K562 (cell line): ENCODE results near the gene ZNF333. TPM values are rescaled to one million over a fixed set of nuclear protein-coding genes. Genes with fewer than 3 reads are reported as not detected.

Experiments
- ATAC-seq: fragments of 200-7000 bp; cut with Tn5 transposase; 3 replicates; pipeline ENCODE4 v1.9.1; 2020; ENCODE audit warnings: moderate library complexity
- BruUV-seq: library from RNA; stranded (reverse); fragments of 400-500 nt; replicated peaks from 2 replicates; lab custom pipeline; 2021; lab: Mats Ljungman, UMichigan
- CTCF ChIA-PET: fragments of 300-600 bp; formaldehyde crosslinking; extraction: SDS; loops from one replicate; lab custom pipeline; 2021; ENCODE audit warnings: low intra/inter-chr PET ratio; lab: Yijun Ruan, JAX
- POLR2A ChIA-PET: fragments of 300-600, 350-650 bp; sonication (Branson Sonifier 250); formaldehyde crosslinking; extraction: SDS; loops from one replicate; lab custom pipeline; 2021; ENCODE audit warnings: antibody characterized with exemption, inconsistent platforms; lab: Yijun Ruan, JAX
- DNase-seq, 4 experiments: peaks; one replicate each; pipeline versions ENCODE4 v3.0.0 to v3.0.0-alpha.2; 2011 to 2018; ENCODE audit warnings: low spot score in 3 of 4, mixed read lengths in 3 of 4; ENCODE audit errors: extremely low read depth in 1 of 4
- FAIRE-seq: peaks from 2 replicates; lab custom pipeline; 2011; peaks lifted over from hg19 to GRCh38; lab: Jason Lieb, UNC
- H2AFZ ChIP-seq: 2 replicates; pipeline ENCODE4 v1.6.0; 2011; ENCODE audit warnings: low read depth, low read length, control low read depth, inconsistent platforms
- H3K27ac ChIP-seq: fragments of 200-600 bp; 3 replicates; pipeline ENCODE4 v1.8.0; 2011; ENCODE audit warnings: low read depth, mild to moderate bottlenecking, control low read depth, inconsistent platforms, low read length, moderate library complexity, mixed read lengths; ENCODE audit errors: extremely low read depth
- H3K27me3 ChIP-seq, 2 experiments: fragments of 300-600 bp in 1 of 2; 2 replicates in 1 of 2; 3 replicates in 1 of 2; pipeline versions ENCODE4 v1.6.0 to v1.8.0; 2011; ENCODE audit warnings: inconsistent platforms in 2 of 2, low read length in 2 of 2, mild to moderate bottlenecking in 1 of 2, mixed read lengths in 1 of 2, moderate library complexity in 1 of 2; ENCODE audit not compliant: control insufficient read depth in 2 of 2, insufficient read depth in 2 of 2
- H3K36me3 ChIP-seq: fragments of 300-600 bp; 3 replicates; pipeline ENCODE4 v1.8.0; 2011; ENCODE audit warnings: mild to moderate bottlenecking, low read length, inconsistent platforms; ENCODE audit not compliant: control insufficient read depth, insufficient read depth
- H3K4me1 ChIP-seq, 2 experiments: fragments of 200-600 bp in 1 of 2; replicated peaks in 1 of 2; 2 replicates in 1 of 2; 3 replicates in 1 of 2; pipeline versions ENCODE4 v1.5.1 to v1.8.0; 2011; ENCODE audit warnings: inconsistent platforms in 2 of 2, low read length in 2 of 2, mild to moderate bottlenecking in 1 of 2, mixed read lengths in 1 of 2, moderate library complexity in 1 of 2; ENCODE audit not compliant: control insufficient read depth in 2 of 2, insufficient read depth in 2 of 2
- H3K4me2 ChIP-seq: 2 replicates; pipeline ENCODE4 v1.6.1; 2011; ENCODE audit warnings: low read length, control low read depth, inconsistent platforms, mixed read lengths; ENCODE audit not compliant: insufficient read depth
- H3K4me3 ChIP-seq: fragments of 200-600 bp; sonication (generic), shearing (Covaris generic); 2 replicates; pipeline ENCODE4 v1.5.1; 2016; ENCODE audit warnings: control low read depth, inconsistent platforms
- H3K79me2 ChIP-seq: fragments of 200-600 bp; 3 replicates; pipeline ENCODE4 v1.8.0; 2011; ENCODE audit warnings: low read length, inconsistent platforms; ENCODE audit not compliant: control insufficient read depth, insufficient read depth
- H3K9ac ChIP-seq, 2 experiments: 2 replicates each; pipeline versions ENCODE4 v1.6.0 to v1.6.1; 2011; ENCODE audit warnings: low read depth in 2 of 2, low read length in 2 of 2, control low read depth in 1 of 2, inconsistent platforms in 1 of 2, mild to moderate bottlenecking in 1 of 2, mixed read lengths in 1 of 2; ENCODE audit not compliant: insufficient read depth in 1 of 2
- H3K9me1 ChIP-seq: one replicate; pipeline ENCODE4 v1.6.0; 2011; ENCODE audit warnings: inconsistent platforms, mild to moderate bottlenecking, low read length, moderate library complexity; ENCODE audit not compliant: control insufficient read depth, insufficient read depth
- H3K9me3 ChIP-seq: replicated peaks from 2 replicates; pipeline ENCODE4 v1.5.1; 2011; ENCODE audit warnings: low read depth, low read length, inconsistent platforms; ENCODE audit not compliant: control insufficient read depth, insufficient read depth
- H4K20me1 ChIP-seq: replicated peaks from 2 replicates; pipeline ENCODE4 v1.6.1; 2011; ENCODE audit warnings: low read length, inconsistent platforms, mixed read lengths; ENCODE audit not compliant: control insufficient read depth, insufficient read depth
- ERF ChIP-seq: fragments of 450-650 bp; formaldehyde crosslinking; IDR thresholded peaks from 2 replicates; pipeline ENCODE4 v1.4.0; 2020; ENCODE audit warnings: mild to moderate bottlenecking, mixed read lengths
- POLR2AphosphoS2 ChIP-seq: IDR thresholded peaks from 2 replicates; pipeline ENCODE4 v1.6.1; 2012; ENCODE audit warnings: low read length, improper control_type of control experiment
- PRDM10 ChIP-seq: fragments of 450-650 bp; IDR thresholded peaks from 2 replicates; pipeline ENCODE4 v1.6.1; 2018; ENCODE audit not compliant: partially characterized antibody
- ZBTB8A ChIP-seq: fragments of 450-650 bp; IDR thresholded peaks from 2 replicates; pipeline ENCODE4 v1.6.1; 2018; ENCODE audit warnings: mild to moderate bottlenecking, moderate library complexity; ENCODE audit not compliant: partially characterized antibody
- WGBS: fragments of 100-300 bp; shearing (Covaris generic); methylation state at CpG from one replicate; pipeline ENCODE4 v1.1.6; 2016; ENCODE audit warnings: low coverage, mixed read lengths; ENCODE audit not compliant: insufficient coverage; ENCODE audit errors: missing lambda C conversion rate; 5-methylcytosine and 5-hydroxymethylcytosine counted together
- in situ Hi-C: fragments of 300-500 bp; cut with MboI; formaldehyde crosslinking; loops from 4 replicates; pipeline ENCODE4 v1.15.0; 2018; ENCODE audit warnings: inconsistent platforms, mixed read lengths
- intact Hi-C: fragments of 100-400 bp; cut with micrococcal nuclease; formaldehyde crosslinking; loops from 2 replicates; pipeline ENCODE4 v1.14.2; 2022
- polyA plus RNA-seq, 8 experiments: library from polyadenylated mRNA; depleted of rRNA in 4 of 8; stranded (reverse) in 5 of 8; unstranded in 3 of 8; fragments of >200 nt; fragmentation: Nextera tagmentation in 2 of 8; fragmentation: Illumina TruSeq in 1 of 8; extraction: Ambion mirVana in 2 of 8; extraction: Trizol in 1 of 8; gene quantifications; 2 replicates each; pipeline versions ENCODE4 v1.2.1 to v1.2.3, GENCODE V29; 2011 to 2014; ENCODE audit warnings: inconsistent platforms in 1 of 8, missing spikeins in 1 of 8
- total RNA-seq, 7 experiments: library from RNA; depleted of rRNA in 6 of 7; stranded (reverse); fragments of >200 nt in 6 of 7; fragmentation: Illumina TruSeq in 2 of 7; extraction: Trizol in 2 of 7; gene quantifications; 2 replicates each; pipeline versions ENCODE4 v1.2.1 to v1.2.3, GENCODE V29; 2011 to 2021; ENCODE audit warnings: low replicate concordance in 1 of 7

ZNF333 gene
- total and polyA plus RNA-seq, 9 of the 15 experiments (the other 6 are each of a cell fraction or from before 2014, with no cell fraction given) = 2.8 to 10.3 (median 6.3) TPM

GRCh38 chr19:14655726-14656125 is 34.1 kb upstream of the ZNF333 start:
- TF ChIP-seq PRDM10 (no peak), ERF (CRISPR knock-in tag) (no peak), POLR2AphosphoS2 (no peak), ZBTB8A (no peak)
- ChIA-PET CTCF (no interaction called here), POLR2A (no interaction called here)
- no peaks in the 10 kb centered on the region for H3K4me1 ChIP-seq
- intact Hi-C loops = no loop called here
- in situ Hi-C loops = no loop called here
- no peak overlapping the region for H2AFZ ChIP-seq
- DNase-seq = no peak
- H4K20me1 ChIP-seq = no peaks in the 10 kb centered on the region
- H3K9me1 ChIP-seq = no peaks in the 10 kb centered on the region
- H3K36me3 ChIP-seq = no peaks in the 10 kb centered on the region
- H3K9me3 ChIP-seq = no peaks in the 10 kb centered on the region
- H3K79me2 ChIP-seq = no peaks in the 10 kb centered on the region
- H3K27ac ChIP-seq = no peak overlapping the region
- no peak for FAIRE-seq
- no peak overlapping the region for H3K4me2 ChIP-seq
- no TSS peak for BruUV-seq
- no peak overlapping the region for H3K4me3 ChIP-seq
- no peak for ATAC-seq
- under 1% methylated on average over 11 of the region's 11 CpGs for WGBS
- peaks cover 17 to 27% of the 10 kb centered on the region in 2 experiments for H3K27me3 ChIP-seq
- no peak overlapping the region for H3K9ac ChIP-seq
